ENCODE measurements around the gene TEX13C.
"Not testable (repeated sequence)": the region's sequence is repeated elsewhere in the genome, so short reads cannot be mapped to it uniquely, and the experiment has no call there.

The TEX13C gene

DNA sequence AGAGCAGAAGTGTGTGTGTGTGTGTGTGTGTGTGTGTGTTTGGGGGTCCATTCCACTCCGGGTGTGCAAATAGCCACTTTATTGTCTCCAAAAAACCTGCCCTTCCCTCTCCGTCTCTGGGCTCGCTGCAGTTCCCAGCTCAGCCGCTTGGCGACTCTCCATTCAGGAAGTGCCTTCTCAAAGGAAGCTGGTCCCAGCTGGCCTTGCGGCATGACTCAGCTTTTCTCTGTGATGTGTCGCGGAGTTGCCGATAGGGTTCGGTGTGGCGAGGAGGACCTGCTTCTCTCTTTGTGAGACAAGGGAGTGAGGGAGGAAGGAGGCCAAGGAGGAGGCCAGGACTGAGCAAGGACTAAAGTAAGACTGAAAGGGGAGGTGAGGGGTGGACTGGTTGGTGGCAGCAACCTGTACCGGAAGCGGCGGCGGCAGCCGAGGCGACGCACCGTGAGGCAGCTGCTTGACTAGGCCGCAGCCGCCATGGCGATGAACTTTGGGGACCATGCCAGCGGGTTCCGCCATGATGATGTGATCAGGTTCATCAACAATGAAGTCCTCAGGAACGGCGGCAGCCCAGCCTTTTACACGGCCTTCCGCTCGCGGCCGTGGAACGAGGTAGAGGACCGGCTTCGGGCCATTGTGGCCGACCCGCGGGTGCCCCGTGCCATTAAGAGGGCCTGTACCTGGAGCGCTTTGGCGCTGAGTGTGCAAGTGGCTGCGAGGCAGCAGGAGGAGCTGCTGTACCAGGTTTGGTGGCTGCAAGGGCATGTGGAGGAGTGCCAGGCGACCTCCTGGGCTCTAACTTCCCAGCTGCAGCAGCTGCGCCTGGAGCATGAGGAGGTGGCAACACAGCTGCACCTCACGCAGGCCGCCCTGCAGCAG lies at the start of gene TEX13C:
TEX13C (plus strand) TSS at position 226 of the 876 bp plus-strand sequence; CDS start at position 475, 249 bp downstream.
- no peak for DNase-seq (ENCODE audit: low read depth in 2 of 2)

DNA sequence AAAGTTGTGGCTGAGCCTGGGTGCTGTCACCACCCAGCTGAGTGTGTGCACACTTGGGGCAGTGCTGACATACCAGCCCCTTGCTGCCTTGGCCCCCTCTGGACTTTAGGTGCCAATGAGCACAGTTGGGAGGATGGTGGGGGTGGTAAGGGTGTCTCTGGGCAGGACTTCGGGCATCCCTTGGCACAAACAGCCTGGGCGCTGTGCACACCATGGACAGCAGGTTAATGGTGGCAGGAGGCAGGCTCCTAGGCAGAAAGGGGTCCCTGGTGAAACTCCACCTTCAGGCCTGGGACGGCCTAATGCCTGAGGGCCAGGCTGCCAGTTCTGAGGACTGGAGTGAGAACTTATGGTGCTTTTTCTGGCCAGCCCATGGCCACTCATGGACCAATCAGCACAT lies 32.4 kb upstream of the TEX13C start:
- DNase-seq (ENCODE audit: low read depth in 2 of 2): no peak

DNA sequence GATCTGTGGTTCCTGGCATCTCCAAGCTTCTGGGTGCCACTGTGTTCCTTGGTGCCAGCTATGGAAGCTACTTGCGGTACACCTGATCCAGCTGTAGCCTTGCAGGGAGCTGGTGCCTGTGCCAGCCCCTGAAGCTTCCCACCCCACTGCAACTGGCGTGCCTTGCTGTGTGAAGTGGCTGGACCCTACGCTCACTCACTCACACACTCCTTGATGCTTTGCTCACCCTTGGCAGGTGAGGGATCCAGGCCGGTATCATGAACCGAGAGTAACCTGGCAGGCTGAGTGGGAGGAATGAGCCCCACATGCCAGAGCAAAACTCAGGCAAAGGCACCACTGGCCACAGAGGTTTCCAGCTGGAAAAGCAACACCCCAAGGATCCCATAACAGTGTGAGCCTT lies 31.3 kb upstream of the TEX13C start:
- DNase-seq (ENCODE audit: low read depth in 2 of 2): no peak

DNA sequence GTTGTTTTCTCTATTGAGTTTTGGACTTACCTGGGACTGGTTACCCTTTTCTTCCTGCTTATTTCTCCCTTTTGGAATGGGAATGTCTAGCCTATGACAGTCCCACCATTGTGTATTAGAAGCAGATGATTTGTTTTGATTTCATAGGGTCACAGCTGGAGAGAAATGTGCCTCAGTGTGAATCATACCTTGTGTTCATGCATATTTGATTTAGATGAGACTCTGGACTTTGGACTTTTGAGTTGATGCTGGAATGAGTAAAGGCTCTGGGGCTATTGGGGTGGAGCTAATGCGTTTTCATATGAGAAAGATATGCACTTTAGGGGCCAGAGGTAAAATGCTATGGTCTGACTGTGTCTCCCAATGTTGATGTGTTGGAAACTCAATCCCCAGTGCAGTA lies 30.5 kb upstream of the TEX13C start:
- no peak for DNase-seq (ENCODE audit: low read depth in 2 of 2)

DNA sequence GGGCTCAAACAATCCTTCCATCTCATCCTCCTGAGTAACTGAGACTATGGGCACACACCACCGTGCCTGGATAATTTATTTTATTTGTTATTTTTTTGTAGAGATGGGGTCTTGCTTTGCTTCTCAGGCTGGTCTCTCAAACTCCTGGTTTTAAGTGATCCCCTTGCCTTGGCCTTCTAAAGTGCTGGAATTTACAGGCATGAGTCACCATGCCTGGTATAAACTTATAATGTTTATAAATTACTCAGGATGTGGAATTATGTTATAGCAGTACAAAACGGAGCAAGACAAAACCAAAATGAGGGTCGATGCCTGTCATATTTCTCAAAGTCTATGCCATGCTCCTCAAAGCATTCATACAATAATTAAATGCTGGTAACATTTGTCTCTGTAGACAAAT lies 29.8 kb upstream of the TEX13C start:
- DNase-seq (ENCODE audit: low read depth in 2 of 2): no peak

DNA sequence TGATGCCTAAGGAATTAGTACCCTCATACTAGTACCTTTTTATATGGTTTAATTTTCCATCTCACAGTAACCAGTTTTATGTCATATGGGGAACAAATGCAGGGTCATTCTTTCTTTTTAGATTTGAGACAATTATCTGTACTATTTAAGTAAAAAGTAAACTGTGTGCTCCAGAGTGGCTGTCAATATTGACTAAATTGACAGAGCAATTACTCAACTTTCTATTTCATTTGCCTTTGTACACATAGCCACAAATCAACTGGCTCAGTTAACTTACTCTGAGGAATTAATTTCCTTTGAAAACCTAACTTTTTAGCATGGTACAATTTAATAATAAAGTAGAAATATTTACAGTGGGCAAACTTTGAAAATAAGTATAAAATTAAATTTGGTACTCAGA lies 28.5 kb upstream of the TEX13C start:
- DNase-seq (ENCODE audit: low read depth in 2 of 2): no peak

DNA sequence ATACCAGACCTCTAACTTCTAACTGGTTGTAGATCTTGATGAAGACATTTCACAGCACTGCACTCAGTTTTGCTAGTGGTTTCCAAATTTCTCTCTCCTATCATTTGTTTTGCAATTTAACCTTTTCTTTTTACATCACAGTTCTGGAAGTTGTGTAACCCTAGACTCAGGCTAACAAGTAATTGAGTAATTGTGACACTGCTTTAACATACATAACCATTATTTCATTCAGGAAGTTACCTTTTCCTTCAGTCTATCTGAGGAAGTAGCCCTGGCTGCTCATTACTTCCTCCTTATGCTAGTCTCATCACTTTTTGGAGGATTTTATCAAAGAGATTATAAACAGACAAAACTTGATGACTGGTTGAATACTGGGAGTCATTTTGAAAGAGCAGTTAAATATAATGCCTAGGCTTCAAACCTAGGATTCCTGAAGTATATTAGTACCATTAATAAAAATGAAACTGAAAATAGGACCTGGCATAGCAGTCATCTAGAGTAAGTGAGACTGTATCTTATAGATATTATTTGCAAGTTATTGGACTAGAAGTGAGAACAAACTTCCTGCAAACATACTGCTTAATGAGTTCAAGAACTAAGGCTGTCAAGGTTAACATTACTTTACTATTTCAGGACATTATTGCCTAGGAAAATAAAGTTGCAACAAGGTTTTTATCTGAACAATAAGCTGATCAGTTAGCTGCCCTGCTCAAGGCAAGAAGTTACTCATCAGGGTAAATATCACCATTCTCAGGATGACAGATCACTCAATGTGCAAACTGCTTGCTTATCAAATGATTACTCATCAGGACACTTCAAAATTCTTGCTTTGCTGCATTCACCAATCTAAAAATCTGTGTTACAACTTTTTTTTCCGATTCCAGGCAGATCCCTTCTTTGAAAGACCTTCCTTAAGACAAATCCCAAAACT lies 25.6 kb upstream of the TEX13C start:
- no peak for DNase-seq (ENCODE audit: low read depth in 2 of 2)

DNA sequence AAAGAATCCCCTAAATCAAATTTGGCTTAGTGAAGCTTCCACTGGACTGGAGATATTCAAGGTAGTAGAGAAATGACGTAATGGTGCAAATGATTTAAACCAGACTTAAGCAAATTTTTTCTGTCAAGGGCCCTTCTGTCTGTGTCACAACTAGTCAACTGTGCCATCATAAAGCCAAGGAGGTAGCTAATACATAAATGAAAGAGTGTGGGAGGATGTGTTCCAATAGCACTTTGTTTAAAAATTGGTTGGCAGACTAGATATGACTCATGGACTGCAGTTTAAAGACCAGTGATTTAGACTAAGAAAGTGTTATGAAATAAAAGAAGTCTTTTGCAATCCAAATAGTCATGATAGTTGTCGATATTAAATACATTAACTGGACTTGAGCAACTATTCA lies 24.3 kb upstream of the TEX13C start:
- no peak for DNase-seq (ENCODE audit: low read depth in 2 of 2)

DNA sequence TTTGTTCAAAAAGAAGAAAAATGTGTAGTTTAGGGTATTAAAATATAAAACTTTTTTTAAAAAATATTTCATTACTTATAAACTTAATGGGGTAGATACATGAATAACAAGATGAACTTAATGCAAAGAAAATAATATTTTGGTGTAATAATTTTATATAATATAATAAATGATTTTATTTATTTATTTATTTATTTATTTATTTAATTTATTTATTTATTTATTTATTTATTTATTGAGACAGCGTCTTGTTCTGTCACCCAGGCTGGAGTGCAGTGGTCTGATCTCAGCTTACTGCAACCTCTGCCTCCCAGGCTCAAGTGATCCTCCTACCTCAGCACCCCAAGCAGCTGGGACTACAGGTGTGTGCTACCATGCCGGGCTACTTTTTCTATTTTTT lies 20.8 kb upstream of the TEX13C start:
- DNase-seq (ENCODE audit: low read depth in 2 of 2): no peak

DNA sequence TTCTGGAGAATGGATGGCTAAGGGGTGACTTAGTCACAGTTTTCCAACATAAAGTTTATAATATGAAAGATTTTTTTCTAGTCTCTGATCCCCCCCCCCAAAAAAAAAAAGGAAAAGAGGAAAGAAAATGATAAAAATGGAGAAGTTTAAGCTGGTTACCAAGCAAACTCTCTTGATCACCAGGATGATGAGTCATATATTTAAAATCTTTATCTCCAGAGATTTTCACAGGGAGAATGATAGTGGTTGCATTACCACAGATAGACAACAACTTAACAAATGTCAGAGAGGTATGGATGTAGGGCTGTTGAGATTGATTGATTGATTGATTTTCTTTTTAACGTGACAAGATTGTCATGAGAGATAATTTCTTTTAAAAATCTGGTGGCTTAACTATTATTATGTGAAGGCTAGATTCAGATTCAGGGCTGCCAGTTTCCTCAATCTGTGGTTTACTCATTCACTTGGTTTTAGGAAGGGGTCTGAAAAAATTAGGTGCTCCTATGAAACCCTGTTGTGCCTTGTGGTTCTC lies 13.3 kb upstream of the TEX13C start:
- DNase-seq (ENCODE audit: low read depth in 2 of 2): no peak

DNA sequence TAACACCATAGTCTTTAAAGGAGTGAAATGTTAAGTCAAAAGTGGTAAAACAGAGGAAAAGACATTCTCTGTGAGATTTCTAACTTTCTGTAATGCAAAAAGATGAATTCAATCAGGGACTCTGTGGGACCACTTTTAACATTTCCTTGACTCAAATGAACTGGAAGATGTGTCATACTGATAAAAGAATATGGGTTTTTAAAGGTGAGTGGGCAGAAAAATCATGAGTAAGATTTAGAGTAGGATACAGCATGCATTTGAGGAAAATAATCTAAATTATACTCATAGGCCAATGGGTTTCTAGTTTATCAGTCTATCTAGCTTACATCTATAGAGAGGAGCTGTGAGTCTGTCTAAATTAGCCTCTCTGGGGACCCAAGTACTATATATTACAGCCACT lies 11.0 kb upstream of the TEX13C start:
- no peak for DNase-seq (ENCODE audit: low read depth in 2 of 2)

DNA sequence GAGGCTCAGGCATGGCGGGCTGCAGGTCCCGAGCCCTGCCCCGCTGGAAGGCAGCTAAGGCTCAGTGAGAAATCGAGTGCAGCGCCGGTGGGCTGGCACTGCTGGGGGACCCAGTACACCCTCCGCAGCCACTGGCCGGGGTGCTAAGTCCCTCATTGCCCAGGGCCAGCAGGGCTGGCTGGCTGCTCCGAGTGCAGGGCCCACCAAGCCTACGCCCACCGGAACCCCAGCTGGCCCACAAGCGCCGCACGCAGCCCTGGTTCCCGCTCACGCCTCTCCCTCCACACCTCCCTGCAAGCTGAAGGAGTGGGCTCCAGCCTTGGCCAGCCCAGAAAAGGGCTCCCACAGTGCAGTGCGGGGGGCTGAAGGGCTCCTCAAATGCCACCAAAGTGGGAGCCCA lies 505 bp upstream of the TEX13C start:
- DNase-seq (ENCODE audit: low read depth in 2 of 2): not testable (repeated sequence)

DNA sequence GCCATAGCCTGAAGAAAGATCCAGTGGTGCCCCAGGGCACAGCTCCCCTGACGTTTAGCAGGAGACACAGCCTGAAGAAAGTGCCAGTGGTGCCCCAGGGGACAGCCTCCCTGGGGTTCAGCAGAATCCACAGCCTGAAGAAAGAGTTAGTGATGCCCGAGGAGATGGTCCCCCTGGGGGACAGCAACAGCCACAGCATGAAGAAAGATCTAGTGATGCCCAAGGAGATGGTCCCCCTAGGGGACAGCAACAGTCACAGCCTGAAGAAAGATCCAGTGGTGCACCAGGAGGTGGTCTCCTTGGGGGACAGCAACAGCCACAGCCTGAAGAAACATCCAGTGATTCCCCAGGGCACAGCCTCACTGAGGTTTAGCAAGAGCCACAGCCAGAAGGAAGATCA lies 2.8 kb downstream of the TEX13C start:
- no peak for DNase-seq (ENCODE audit: low read depth in 2 of 2)

DNA sequence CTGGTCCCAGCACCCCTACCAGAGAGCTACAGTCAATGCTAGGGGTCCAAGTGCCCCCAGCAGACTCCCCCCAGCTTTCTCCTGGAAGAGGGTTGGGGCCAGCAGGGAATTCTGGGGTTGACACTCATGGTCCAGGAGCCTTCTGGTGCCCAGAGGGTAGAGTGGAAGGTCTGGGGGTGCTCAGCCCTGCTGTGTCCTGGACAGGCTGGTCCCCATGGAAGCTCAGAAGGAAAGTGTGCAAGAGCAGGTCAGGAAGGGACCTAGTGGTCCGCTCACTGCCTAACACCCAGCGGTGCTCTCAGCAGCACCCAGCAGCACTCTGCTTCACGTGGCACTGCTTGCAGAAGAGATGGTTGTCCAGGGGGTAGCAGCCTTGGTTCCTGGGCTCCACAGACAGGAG lies 6.9 kb downstream of the TEX13C start:
- no peak for DNase-seq (ENCODE audit: low read depth in 2 of 2)

DNA sequence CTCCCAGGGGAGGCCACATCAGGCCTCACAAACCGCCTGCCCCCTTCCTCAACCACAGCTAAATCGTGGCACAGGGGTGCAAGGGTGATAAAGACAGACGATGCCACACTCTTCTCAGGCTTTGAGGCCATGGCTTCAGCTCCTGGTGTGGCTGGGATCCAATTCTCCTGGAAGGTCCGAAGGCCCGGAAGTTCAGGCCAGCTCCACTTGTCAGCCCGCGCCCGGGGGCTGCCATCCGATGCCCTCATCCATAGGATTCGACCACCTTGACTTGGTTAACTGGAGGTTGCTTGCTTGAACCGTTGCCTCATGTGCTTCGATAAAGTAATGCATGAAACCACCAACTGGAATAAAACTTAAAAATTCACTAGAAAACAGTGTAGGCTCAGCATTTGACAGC lies 8.2 kb downstream of the TEX13C start:
- DNase-seq (ENCODE audit: low read depth in 2 of 2): no peak

DNA sequence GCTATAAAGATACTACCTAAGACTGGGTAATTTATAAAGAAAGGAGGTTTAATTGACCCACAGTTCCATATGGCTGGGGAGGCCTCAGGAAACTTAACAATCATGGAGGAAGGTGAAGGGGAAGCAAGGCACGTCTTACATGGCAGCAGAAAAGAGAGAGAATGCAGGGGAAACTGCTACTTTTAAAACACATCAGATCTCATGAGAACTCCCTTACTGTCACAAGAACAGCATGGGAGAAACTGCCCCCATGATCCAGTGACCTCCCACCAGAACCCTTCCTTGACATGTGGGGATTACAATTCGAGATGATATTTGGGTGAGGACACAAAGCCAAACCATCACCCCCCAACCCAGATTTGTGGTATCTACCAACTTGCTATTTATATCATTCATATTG lies 13.9 kb downstream of the TEX13C start:
- no peak for DNase-seq (ENCODE audit: low read depth in 2 of 2)

DNA sequence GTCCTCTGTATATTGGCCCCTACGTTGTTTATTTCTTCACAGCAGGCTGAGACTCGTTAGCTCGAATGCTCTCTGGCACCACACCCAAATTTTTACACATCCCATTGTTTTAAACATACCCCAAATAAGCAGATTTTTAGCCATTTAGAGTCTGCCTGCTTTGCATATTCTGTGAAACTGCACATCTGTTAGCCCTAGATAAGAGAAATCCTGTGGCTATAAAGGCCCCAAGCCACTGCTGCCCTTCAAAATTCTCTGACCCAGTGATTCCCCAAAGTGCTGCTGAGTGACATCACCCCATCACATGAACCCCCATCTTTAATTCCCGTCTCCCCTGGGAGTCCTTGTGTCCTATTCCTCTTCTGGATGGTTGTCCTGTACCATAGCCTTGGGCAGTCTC lies 20.8 kb downstream of the TEX13C start:
- no peak for DNase-seq (ENCODE audit: low read depth in 2 of 2)

DNA sequence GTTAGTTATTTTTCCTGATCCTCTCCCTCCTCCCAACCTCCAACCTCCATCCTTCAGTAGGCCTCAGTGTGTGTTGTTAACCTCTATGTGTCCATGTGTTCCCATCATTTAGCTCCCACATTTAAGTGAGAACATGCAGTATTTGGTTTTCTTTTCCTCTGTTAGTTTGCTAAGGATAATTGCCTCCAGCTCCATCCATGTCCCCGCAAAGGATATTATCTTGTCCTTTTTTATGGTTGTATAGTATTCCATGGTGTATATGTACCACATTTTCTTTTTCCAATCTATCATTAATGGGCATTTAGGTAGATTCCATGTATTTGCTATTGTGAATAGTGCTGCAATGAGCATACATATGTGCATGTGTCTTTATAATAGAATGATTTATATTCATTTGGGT lies 54.5 kb downstream of the TEX13C start:
- no peak for DNase-seq (ENCODE audit: low read depth in 2 of 2)

Data from stimulated activated CD8-positive, alpha-beta memory T cell treated with anti-CD3 and anti-CD28 coated beads, Interleukin-7, amount 100 ng/mL, for 1 hour (primary cell).